BJ (cell line): ENCODE results near the gene CRABP2. TPM values are rescaled to one million over a fixed set of nuclear protein-coding genes. Genes with fewer than 3 reads are reported as not detected.

ENCODE experiments used
- CTCF ChIA-PET: fragments of 350-600 bp; formaldehyde crosslinking; extraction: SDS; loops from one replicate; lab custom pipeline; 2021; ENCODE audit warnings: antibody characterized with exemption, inconsistent platforms; lab: Yijun Ruan, JAX
- POLR2A ChIA-PET: fragments of 300-600 bp; sonication (Branson Sonifier 250); formaldehyde crosslinking; extraction: SDS; loops from one replicate; lab custom pipeline; 2021; ENCODE audit warnings: antibody characterized with exemption; lab: Charles Lee
- DNase-seq: peaks from one replicate; pipeline ENCODE4 v3.0.0-alpha.2; 2011; ENCODE audit warnings: low read depth
- H3K27me3 ChIP-seq: 2 replicates; pipeline ENCODE4 v1.6.0; 2011; ENCODE audit warnings: low read length; ENCODE audit not compliant: control insufficient read depth, insufficient read depth
- H3K36me3 ChIP-seq: 2 replicates; pipeline ENCODE4 v1.5.1; 2011; ENCODE audit warnings: low read length; ENCODE audit not compliant: control insufficient read depth, insufficient read depth
- H3K4me3 ChIP-seq: 2 replicates; pipeline ENCODE4 v1.5.1; 2011; ENCODE audit warnings: low read depth, mild to moderate bottlenecking, control low read depth, low read length
- polyA plus RNA-seq: library from polyadenylated mRNA; depleted of rRNA; stranded (reverse); fragments of >200 nt; gene quantifications from 2 replicates; pipeline ENCODE4 v1.2.3, GENCODE V29; 2011
- TF ChIP-seq, protein P1 (sequence below): IDR thresholded peaks from 2 replicates; pipeline ENCODE4 v1.5.1; 2011; ENCODE audit warnings: low read depth, mild to moderate bottlenecking, control low read depth, inconsistent platforms, low read length, moderate library complexity; ENCODE audit not compliant: insufficient read depth

CRABP2 gene
- polyA plus RNA-seq, 1 experiment, result 75.9 TPM

DNA sequence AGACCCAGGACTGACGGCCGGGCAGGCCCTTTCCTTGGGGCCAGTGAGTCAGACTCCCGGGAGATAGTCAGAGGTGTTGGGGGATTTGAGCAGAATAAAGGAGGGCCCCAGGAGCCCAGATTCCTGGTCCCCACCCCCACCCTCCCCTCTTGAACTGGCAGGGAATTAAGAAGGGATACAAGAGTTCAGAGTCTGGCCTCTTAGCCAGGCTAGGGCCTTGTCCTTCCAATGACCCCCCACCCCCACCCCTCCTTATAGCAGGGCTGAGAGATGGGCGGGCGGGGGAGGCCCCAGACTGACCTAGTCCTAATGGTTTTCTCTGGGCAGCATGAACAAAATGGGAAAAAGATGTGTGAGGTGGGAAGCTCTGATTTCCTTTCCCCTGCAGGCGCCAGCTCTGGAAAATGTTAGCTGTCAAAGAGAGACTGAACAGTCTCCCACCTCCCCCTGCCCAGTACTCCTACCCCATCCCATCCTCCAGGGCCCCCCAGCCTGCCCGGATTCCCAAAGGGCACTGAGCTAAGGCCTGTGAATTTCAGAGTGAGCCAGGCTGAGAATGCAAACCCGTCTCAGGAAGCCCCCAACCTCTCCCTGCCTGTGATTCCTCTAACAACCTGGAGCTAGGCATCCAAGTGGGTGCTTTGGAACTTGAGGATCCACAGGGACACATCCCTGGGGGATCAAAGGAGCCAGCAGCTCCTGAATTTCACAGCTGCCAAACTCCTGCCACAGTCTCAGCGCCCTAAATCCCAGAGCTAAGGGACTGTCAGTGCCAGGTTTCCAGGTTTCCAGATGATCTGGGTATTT, 5.8 kb upstream of the CRABP2 start:
- ChIA-PET POLR2A (interaction anchor here (0.6 kb wide), 1 partner anchor 1717 kb away, joined by 3 read pairs; no protein-coding TSS in a partner anchor), CTCF (interaction anchor here (0.7 to 41.7 kb wide), 8 partner anchors 16 to 217 kb away, joined by 3 to 1556 read pairs (median 6); partner anchors contain the start of genes ISG20L2, METTL25B, NES and NTRK1)
- DNase-seq, result no peak
- TF ChIP-seq, protein P1, sequence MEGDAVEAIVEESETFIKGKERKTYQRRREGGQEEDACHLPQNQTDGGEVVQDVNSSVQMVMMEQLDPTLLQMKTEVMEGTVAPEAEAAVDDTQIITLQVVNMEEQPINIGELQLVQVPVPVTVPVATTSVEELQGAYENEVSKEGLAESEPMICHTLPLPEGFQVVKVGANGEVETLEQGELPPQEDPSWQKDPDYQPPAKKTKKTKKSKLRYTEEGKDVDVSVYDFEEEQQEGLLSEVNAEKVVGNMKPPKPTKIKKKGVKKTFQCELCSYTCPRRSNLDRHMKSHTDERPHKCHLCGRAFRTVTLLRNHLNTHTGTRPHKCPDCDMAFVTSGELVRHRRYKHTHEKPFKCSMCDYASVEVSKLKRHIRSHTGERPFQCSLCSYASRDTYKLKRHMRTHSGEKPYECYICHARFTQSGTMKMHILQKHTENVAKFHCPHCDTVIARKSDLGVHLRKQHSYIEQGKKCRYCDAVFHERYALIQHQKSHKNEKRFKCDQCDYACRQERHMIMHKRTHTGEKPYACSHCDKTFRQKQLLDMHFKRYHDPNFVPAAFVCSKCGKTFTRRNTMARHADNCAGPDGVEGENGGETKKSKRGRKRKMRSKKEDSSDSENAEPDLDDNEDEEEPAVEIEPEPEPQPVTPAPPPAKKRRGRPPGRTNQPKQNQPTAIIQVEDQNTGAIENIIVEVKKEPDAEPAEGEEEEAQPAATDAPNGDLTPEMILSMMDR, result no peak
- H3K36me3 ChIP-seq, result no peaks in the 10 kb centered on the region
- H3K4me3 ChIP-seq, result no peak overlapping the region
- no peaks in the 10 kb centered on the region for H3K27me3 ChIP-seq

DNA sequence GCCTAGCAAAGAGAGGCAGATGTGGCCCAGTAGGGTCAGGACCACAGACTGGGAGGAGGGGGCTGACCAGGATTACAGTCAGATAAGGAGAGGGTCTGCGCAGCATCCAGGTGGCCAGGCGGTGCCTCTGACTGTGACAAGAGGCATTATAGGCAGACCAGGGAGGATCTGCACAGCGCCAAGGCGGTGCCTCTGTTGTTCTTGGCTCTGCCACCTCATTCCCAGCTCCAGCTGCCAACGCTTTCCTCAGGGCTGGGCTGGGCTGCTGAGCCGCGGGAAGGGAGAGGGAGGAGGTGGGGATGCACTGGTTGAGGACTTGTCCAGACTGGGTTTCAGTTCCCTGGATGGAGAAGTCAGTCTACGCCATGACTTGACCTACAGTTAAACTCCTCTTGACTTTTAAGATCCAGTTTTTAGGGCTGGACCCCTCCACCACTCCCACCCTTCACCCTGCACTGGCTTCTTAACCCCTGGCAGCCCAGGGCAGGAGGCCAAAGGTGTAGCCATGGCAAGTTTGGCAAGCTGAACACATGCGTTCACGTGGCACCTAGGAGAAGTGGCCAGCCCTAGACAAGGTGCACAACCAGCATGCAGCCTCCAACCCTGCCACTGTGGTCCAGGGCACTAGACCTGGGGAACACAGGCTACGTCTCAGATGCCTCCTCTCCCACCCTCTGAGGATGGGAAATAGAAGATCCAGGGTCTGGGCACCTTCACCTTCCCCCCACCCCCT, 4.5 kb upstream of the CRABP2 start:
- no peaks in the 10 kb centered on the region for H3K36me3 ChIP-seq
- TF ChIP-seq, protein P1, result no peak
- DNase-seq, result no peak
- ChIA-PET POLR2A (no interaction called here), CTCF (interaction anchor here (0.6 to 41.7 kb wide), 5 partner anchors 17 to 84 kb away, joined by 3 to 1556 read pairs (median 3); partner anchors contain the start of genes ISG20L2, METTL25B, MRPL24 and NES)
- no peak overlapping the region for H3K4me3 ChIP-seq
- H3K27me3 ChIP-seq, result no peaks in the 10 kb centered on the region

DNA sequence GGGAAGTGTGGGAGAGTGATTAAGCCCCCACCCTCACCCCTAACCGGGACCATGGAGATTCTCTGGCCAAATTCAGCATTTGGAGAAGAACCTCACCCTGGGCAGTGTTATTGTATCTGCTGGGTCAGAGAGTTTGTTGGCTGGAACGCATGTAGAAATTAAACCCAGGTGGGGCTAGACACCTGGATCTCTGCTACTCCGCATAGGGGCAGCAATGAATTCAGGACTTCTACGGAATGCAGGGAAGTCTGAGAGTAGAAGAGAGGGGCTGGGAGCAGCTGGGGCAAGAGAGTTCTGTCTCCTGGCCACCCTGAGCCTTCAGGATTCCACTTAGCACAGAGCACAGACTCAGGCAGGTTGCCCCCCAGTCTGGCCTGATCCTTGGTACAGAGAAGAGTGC, 3.6 kb upstream of the CRABP2 start:
- POLR2A ChIA-PET, result interaction anchor here (0.6 to 1.2 kb wide), 3 partner anchors 64 to 194 kb away, joined by 3 to 6 read pairs (median 4); no protein-coding TSS in a partner anchor
- Histone ChIP-seq H3K27me3 (no peaks in the 10 kb centered on the region), H3K36me3 (no peaks in the 10 kb centered on the region), H3K4me3 (no peak overlapping the region)
- no peak for DNase-seq
- TF ChIP-seq, protein P1, result no peak
- CTCF ChIA-PET, result interaction anchor here (0.6 to 41.7 kb wide), 6 partner anchors 18 to 151 kb away, joined by 3 to 1556 read pairs (median 19); partner anchors contain the start of genes ISG20L2, METTL25B, MRPL24 and NES

DNA sequence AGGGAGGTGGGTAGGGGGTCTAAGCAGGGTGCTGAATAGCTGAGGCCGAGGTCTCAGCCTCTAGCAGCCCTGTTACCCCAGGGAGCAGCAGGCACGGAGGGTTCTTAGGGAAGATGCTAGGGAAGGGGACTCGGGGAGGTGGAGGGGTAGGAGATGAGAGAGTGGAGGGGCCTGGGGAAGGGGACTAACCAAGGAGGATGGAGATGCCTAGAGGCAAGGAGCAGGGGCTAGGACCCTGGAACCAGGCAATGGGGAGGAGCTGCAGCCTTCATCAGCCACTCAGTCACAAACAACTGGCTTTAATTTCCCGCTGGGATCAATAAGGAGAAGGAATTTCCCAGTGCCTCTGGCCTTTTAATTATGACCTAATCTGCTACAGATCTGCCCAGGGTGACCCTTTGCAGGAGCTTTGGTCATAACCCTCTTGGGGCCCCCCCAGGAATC, 2.9 kb upstream of the CRABP2 start:
- CTCF ChIA-PET, result interaction anchor here (0.9 to 41.7 kb wide), 7 partner anchors 19 to 252 kb away, joined by 3 to 1556 read pairs (median 5); partner anchors contain the start of genes ISG20L2, METTL25B, NES and NTRK1
- H3K36me3 ChIP-seq, result no peaks in the 10 kb centered on the region
- POLR2A ChIA-PET, result interaction anchor here (0.7 to 1.2 kb wide), 3 partner anchors 26 to 194 kb away, joined by 3 to 6 read pairs (median 4); no protein-coding TSS in a partner anchor
- no peak overlapping the region for H3K4me3 ChIP-seq
- TF ChIP-seq, protein P1, result no peak
- no peak for DNase-seq
- no peaks in the 10 kb centered on the region for H3K27me3 ChIP-seq
